Suprapubic skin (tissue), 4 donors: ENCODE measurements around the gene P2RY13. TPM values are rescaled to one million over a fixed set of nuclear protein-coding genes. Genes with fewer than 3 reads are reported as not detected.

Experiments
- DNase-seq, 2 donors: peaks; one replicate each; pipeline ENCODE4 v3.0.0-alpha.2; 2019; ENCODE audit warnings: low spot score in 2 of 2
- H3K27ac ChIP-seq: fragments of 200-600 bp; sonication (generic); one replicate; pipeline ENCODE4 v1.5.1; 2019
- H3K27me3 ChIP-seq: fragments of 200-600 bp; sonication (generic); one replicate; pipeline ENCODE4 v1.5.1; 2019
- H3K36me3 ChIP-seq: fragments of 200-600 bp; sonication (generic); one replicate; pipeline ENCODE4 v1.5.1; 2019
- H3K4me1 ChIP-seq: fragments of 200-600 bp; sonication (generic); one replicate; pipeline ENCODE4 v1.5.1; 2019
- H3K4me3 ChIP-seq: fragments of 200-600 bp; sonication (generic); one replicate; pipeline ENCODE4 v1.5.1; 2019; ENCODE audit warnings: mild to moderate bottlenecking
- H3K9me3 ChIP-seq: fragments of 200-600 bp; sonication (generic); one replicate; pipeline ENCODE4 v1.5.1; 2019
- EP300 ChIP-seq: sonication (generic); formaldehyde crosslinking; IDR thresholded peaks from one replicate; pipeline ENCODE4 v1.6.1; 2017; ENCODE audit warnings: antibody characterized with exemption
- POLR2A ChIP-seq, 2 donors: fragments of 450-650 bp; IDR thresholded peaks; one replicate each; pipeline ENCODE4 v1.6.1; 2017; ENCODE audit warnings: antibody characterized with exemption in 2 of 2, mild to moderate bottlenecking in 2 of 2, moderate library complexity in 2 of 2
- POLR2AphosphoS5 ChIP-seq, 3 donors: sonication (generic); formaldehyde crosslinking; IDR thresholded peaks; one replicate each; pipeline ENCODE4 v1.6.1; 2017; ENCODE audit warnings: antibody characterized with exemption in 3 of 3
- WGBS: methylation state at CpG from one replicate; pipeline ENCODE4 v1.1.5; 2018; 5-methylcytosine and 5-hydroxymethylcytosine counted together
- total RNA-seq, 4 donors: library from RNA; depleted of rRNA; stranded (reverse); fragments of >200 nt; gene quantifications; one replicate each; pipeline ENCODE4 v1.1.0, GENCODE V29; 2016
- TF ChIP-seq, protein P1 (sequence below), 2 donors: fragments of 200-600 bp in 1 of 2; fragments of 450-650 bp in 1 of 2; sonication (generic) in 1 of 2; IDR thresholded peaks; one replicate each; pipeline ENCODE4 v1.5.1; 2016 to 2019; ENCODE audit warnings: antibody characterized with exemption in 2 of 2, mild to moderate bottlenecking in 1 of 2, moderate library complexity in 1 of 2

P2RY13 gene
- total RNA-seq, 4 donors from 2014 or later: 0.53 to 3.4 (median 1.3) TPM

DNA sequence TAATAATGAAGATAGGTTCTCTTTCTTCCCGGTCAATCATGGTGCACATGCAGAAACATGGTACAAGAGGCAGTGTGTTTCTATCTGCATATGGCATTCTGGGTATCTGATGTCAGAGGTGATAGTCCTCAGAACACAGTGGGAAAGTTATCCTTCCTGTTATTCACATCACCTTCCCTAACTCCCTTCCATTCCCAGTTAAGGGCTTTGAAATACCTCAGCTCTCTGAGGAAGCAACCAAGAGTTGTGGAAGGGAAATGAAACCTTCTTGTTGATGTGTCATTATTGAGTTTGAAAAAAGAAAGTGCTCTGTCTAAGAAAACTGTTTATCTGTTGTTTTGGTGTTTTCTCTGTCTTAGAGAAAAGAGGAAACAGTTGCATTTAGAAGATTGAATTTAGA is 21.9 kb upstream of the P2RY13 start:
- WGBS: 90% methylated on average over 1 of the region's 1 CpG
- DNase-seq: no peak
- no peaks in the 10 kb centered on the region for H3K36me3 ChIP-seq
- no peaks in the 10 kb centered on the region for H3K4me1 ChIP-seq
- no peaks in the 10 kb centered on the region for H3K27me3 ChIP-seq
- H3K27ac ChIP-seq: no peak overlapping the region
- TF ChIP-seq EP300: no peak
- TF ChIP-seq POLR2AphosphoS5 (IDR thresholded peaks at IDR 0.05): no peak
- TF ChIP-seq POLR2A (IDR thresholded peaks at IDR 0.05): no peak
- TF ChIP-seq, protein P1, sequence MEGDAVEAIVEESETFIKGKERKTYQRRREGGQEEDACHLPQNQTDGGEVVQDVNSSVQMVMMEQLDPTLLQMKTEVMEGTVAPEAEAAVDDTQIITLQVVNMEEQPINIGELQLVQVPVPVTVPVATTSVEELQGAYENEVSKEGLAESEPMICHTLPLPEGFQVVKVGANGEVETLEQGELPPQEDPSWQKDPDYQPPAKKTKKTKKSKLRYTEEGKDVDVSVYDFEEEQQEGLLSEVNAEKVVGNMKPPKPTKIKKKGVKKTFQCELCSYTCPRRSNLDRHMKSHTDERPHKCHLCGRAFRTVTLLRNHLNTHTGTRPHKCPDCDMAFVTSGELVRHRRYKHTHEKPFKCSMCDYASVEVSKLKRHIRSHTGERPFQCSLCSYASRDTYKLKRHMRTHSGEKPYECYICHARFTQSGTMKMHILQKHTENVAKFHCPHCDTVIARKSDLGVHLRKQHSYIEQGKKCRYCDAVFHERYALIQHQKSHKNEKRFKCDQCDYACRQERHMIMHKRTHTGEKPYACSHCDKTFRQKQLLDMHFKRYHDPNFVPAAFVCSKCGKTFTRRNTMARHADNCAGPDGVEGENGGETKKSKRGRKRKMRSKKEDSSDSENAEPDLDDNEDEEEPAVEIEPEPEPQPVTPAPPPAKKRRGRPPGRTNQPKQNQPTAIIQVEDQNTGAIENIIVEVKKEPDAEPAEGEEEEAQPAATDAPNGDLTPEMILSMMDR (IDR thresholded peaks at IDR 0.05): no peak
- H3K4me3 ChIP-seq: no peak overlapping the region
- H3K9me3 ChIP-seq: no peaks in the 10 kb centered on the region

DNA sequence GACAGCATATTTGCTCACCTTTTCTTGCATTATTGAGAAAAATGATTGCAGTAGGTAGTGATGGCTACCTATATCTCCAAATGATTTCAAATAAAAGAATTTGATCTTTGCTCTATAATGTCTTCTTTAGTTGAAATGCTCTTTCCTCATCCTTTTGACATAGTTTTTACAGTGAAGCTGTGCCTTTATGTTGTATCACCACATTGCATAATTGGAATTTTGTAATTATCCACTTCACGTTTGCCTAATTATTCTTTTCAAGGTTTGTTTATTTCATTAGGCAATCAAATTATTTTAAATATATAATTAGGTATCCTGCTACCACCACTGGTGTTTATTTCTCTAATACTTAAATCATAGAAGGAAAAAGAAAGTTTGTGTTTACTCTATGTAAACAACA is 21.3 kb upstream of the P2RY13 start:
- H3K27ac ChIP-seq: no peak overlapping the region
- DNase-seq: no peak
- TF ChIP-seq POLR2AphosphoS5 (IDR thresholded peaks at IDR 0.05): no peak
- no peak for TF ChIP-seq EP300
- TF ChIP-seq, protein P1 (IDR thresholded peaks at IDR 0.05): no peak
- no peak for TF ChIP-seq POLR2A (IDR thresholded peaks at IDR 0.05)
- peaks cover 1% of the 10 kb centered on the region for H3K4me1 ChIP-seq
- H3K27me3 ChIP-seq: no peaks in the 10 kb centered on the region
- 70% methylated on average over 1 of the region's 1 CpG for WGBS
- H3K36me3 ChIP-seq: no peaks in the 10 kb centered on the region
- H3K9me3 ChIP-seq: no peaks in the 10 kb centered on the region
- H3K4me3 ChIP-seq: no peak overlapping the region

DNA sequence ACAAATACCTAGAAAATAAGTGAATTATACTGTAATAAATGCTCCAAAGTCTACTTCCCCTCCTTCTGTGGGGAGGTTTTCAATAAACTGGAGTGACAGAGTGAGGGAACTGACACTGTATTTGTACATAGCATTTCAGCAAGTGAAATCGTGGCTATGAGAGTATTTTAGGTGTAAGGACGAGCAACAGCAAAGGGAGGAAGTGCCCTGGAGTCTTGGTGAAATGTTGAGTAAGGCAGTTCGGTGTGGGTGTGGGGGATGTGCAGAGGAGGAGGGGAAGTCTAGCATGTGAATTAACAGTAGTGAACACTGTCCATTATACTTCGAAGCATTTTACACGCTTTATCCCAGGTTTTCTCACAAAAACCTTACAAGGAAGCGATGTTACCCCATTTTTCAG is 18.1 kb upstream of the P2RY13 start:
- Histone ChIP-seq H3K27ac (no peak overlapping the region), H3K9me3 (no peaks in the 10 kb centered on the region), H3K4me1 (peaks cover 6% of the 10 kb centered on the region), H3K27me3 (no peaks in the 10 kb centered on the region), H3K4me3 (no peak overlapping the region), H3K36me3 (no peaks in the 10 kb centered on the region)
- TF ChIP-seq POLR2A (IDR thresholded peaks at IDR 0.05) (no peak), EP300 (no peak), POLR2AphosphoS5 (IDR thresholded peaks at IDR 0.05) (no peak)
- TF ChIP-seq, protein P1 (IDR thresholded peaks at IDR 0.05): no peak
- DNase-seq: no peak
- WGBS: 84% methylated on average over 6 of the region's 6 CpGs

DNA sequence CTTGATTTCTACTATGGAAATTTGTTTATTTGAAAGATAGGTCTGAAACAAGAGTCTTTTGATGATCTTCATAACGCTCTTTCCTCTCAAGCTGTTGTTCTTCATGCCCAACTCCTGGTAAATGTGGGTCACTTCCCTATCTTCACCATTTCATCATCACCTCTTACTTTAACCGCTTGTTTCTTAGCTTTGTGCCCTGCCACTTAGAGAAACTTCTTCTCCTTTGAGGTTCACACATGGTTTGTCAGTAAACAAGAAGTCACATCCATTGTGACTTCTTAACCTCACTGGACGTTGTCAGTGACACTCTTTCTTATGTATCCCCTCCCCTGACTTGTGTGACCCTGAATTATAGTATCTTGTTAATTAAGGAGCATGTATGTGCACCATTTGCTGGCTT is 16.9 kb upstream of the P2RY13 start:
- no peak for DNase-seq
- Histone ChIP-seq H3K4me1 (peaks cover 6% of the 10 kb centered on the region), H3K27me3 (no peaks in the 10 kb centered on the region), H3K9me3 (no peaks in the 10 kb centered on the region), H3K27ac (peak overlapping the region; percentile 48), H3K36me3 (no peaks in the 10 kb centered on the region), H3K4me3 (no peak overlapping the region)
- TF ChIP-seq EP300 (no peak), POLR2A (IDR thresholded peaks at IDR 0.05) (no peak), POLR2AphosphoS5 (IDR thresholded peaks at IDR 0.05) (no peak)
- TF ChIP-seq, protein P1 (IDR thresholded peaks at IDR 0.05): no peak
- 58% methylated on average over 3 of the region's 3 CpGs for WGBS

DNA sequence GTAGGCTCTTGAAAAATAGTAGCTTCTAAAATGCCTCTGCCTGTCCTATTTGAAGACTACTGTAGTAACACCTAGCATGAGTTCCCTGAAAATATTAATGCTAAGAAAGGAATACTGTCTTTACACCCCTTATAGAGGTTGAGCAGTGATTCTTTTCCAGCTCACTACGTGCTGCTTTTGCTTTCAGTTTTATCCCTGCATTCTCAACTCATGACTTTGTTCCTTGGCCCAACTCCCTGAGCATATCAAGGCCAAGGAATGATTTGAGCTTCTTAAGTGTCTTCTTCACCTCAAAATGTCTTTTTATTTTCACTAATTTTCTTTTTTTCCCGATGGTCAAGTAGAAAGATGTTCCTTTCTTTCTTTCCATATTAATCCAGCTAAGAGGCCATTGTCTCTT is 16.5 kb upstream of the P2RY13 start:
- no peaks in the 10 kb centered on the region for H3K36me3 ChIP-seq
- TF ChIP-seq POLR2A (IDR thresholded peaks at IDR 0.05): no peak
- TF ChIP-seq EP300: no peak
- no peak for TF ChIP-seq POLR2AphosphoS5 (IDR thresholded peaks at IDR 0.05)
- TF ChIP-seq, protein P1 (IDR thresholded peaks at IDR 0.05): no peak
- H3K27me3 ChIP-seq: no peaks in the 10 kb centered on the region
- no peak overlapping the region for H3K4me3 ChIP-seq
- H3K4me1 ChIP-seq: peaks cover 6% of the 10 kb centered on the region
- no peak for DNase-seq
- 39% methylated on average over 2 of the region's 2 CpGs for WGBS
- no peaks in the 10 kb centered on the region for H3K9me3 ChIP-seq
- H3K27ac ChIP-seq: peak overlapping the region; percentile 48
